HG03039 (cell line): ENCODE measurements around the gene S100PBP.

Source experiments
- ATAC-seq: cut with Tn5 transposase; IDR thresholded peaks from one replicate; pipeline ENCODE4 v1.9.1; 2021; ENCODE audit warnings: mild to moderate bottlenecking, moderate library complexity; ENCODE audit not compliant: unreplicated experiment

Gene S100PBP

GRCh38 chr1:32818804-32819541 lies 1.5 kb downstream of the S100PBP start:
- no peak for ATAC-seq

- ATAC-seq, result no peak
Observed at GRCh38 chr1:32825181-32825580, 7.7 kb downstream of the S100PBP start.

- no peak for ATAC-seq
Observed at GRCh38 chr1:32828341-32828740, 10.9 kb downstream of the S100PBP start.

- no peak for ATAC-seq
Observed at GRCh38 chr1:32830092-32830852, 12.8 kb downstream of the S100PBP start.

DNA sequence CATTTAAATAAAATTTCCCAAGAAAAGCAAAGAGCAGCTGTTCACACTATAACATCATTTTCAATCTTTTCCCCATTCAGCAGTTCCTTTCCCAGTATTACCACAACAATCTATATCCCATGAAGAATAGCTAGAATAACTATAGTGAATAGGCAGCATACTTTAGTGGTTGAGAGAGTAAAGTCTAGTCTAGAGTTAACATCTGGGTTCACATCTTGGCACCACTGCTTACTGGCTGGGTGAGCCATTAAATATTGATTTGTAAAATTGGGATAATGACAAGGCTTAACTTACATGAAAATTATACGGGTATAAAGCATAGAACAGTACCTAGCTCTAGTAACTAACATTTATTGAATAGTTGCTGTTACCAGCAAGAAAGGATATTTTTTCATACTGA lies 14.4 kb downstream of the S100PBP start:
- ATAC-seq, result no peak

DNA sequence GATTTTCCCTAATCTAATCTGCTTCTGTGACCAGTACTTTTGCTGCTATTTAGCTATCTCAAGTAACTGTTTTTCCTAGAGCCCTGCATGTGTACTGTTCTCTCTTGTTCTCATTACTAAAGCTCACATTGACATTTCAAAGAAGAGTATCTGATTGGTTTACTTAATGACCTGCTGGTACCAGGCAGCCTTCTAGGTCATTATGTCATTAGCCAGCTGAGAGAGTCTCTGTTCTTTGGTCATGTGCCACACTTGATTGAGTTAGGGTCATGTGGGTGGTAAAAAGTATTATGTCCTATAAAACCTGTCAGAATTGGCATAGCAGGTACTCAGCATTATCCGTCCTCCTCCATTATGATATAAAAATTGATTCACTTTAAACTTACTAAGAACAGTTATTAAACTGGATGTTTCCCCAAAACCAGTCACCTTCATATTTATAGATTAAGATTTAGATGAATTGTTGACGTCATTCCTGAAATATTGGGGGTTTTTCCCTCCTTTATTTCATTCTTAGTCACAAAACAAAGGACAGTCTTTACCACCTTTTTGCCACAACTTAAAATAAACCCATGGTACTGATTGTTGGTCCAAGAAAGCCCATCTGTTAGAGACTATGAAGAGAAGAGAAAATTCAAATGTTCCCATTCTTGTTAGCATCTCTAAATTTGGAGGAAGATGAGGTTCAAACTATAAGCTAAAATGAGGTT lies 31.1 kb downstream of the S100PBP start:
- ATAC-seq, result no peak

DNA sequence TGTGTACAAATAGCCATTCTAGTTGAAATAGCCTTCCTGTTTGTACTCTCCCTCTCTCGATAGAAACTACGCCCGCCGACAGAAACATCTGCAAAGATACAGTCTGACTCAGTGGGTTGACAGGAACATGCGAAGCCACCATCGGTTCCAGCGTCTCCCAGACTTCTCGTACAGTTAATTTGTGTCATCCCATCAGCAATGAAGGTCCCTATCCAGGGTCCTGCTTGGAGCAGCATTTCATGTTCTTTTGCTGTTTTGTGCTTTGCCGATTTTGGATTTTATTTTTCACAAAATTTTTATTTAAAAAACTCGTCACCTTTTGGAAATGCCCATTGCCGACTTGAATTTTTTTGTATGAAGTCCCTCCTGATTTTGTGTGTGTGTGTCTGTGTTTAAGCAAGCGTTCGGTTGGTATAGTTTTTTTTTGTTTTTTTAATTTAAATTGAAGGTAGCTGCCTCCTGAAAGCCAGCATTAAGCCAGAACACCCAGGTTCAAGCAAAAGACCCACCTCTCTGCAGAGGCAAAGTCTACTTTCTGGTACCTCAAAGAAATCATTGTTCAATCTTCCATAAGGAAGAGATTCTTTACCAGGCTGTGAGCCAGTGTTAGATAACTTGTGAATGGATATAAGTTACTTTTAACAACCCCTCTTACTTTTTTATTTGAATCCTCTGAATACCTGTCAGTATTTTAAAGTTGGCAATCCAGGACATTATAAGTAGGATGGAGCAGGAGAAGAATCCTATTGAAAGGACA lies 38.6 kb downstream of the S100PBP start:
- no peak for ATAC-seq

DNA sequence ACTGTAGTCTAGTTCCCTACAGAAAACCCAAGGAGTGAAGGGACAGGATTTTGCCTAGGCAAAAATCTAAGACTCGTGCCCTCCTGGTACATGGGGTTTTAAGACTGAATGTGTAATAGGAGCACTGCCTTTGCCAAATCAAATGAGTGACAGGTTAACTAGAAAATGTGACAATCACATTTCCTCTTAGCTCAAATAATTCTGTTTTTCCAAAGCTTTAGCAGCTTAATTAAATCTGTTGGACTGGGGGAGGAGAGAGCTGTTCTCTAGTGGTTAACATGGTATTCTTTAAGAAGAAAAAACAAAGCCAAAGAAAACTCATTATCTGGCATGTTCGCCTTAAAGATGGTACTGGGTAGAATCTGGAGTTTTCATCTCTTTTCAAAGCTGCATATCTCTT lies 40.7 kb downstream of the S100PBP start:
- ATAC-seq, result no peak

GRCh38 chr1:32858791-32859190 lies 41.3 kb downstream of the S100PBP start:
- no peak for ATAC-seq

GRCh38 chr1:32859915-32860314 lies 42.5 kb downstream of the S100PBP start:
- no peak for ATAC-seq

DNA sequence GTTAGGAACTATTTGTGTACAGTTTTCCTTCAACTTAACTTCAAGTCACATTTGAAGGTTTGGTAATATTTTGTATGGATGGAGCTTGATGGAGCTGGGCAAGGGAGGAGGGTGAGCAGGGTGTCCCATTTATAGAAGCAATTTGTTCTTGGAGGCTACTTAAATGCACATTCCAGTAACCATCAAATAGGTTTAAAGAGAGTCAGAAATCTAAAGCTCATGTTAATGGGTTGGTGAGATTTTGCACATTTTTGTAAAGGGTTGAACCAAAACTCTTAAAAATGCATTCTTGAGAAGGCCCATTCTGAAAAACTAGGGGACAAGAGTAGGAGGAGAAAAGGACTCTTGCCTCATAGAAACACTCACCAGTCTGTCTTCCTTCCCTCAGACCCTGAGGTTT lies 43.1 kb downstream of the S100PBP start:
- ATAC-seq, result no peak

DNA sequence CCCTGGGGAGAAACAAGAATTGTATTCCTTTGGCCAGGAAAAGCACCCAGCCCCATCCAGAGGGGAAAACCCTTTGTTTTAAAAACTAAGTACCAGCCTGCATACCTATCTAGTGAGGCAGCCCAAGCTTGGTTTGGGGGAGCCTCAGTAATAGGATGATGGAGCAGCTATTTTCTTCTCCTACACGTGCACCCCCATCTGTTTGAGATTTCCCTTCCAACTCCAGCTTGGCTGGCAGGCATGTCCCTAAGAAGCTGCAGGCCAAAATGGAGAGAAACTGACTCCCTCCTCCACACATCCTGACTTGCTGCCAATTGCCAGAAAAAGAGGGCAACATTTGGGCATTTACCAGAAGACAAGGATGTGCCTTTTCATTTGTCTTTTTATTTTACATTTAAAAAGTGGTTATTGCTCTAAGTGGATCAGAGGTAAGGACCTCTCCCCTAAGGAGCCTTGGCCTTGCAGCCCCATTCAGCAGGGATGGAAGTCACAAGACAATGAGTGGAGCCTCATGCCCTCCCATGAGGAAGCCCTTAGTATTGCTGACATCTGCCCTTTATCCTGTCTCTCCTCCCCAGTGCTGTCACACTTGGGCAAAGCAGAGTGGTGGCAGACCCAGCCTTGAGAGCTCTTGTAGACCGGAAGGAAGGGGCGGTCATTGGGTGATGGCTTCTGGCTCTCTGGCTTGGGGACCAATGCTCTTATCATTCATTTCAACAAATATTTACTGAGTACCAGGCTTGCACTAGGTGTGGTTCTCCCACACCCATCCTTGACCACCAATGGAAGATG lies 44.6 kb downstream of the S100PBP start:
- ATAC-seq, result no peak

DNA sequence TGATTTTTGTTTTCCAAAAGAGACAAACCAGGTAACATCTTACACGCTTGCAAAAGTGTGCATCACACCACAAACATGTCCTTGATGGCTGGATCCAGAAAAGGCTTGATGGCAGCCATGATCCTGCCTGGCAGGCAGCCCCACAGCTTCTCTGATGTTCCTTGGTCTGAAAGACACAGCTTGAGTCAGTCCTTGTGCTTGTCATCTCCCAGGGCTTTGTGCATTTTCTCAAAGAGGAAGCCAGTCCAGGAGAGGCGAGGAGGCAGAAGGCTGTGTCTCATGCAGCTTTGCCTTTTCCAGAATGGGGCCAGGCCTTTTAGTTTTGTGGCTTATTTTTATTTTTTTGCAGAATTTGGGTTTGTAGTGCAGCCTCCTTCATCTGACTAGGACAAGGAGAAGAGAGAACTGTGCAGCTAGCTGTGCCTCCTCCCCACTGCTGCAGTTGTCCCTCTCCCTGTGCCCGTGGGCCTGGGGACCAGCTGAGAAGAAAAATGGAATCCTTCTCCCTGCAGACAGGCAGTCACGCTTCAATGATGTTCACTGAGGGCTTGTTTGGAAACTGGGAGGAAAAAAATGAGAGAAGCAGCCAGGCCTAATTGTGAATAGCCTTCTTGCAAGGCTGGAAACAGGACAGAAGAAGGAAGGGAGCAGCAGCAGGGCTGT lies 45.9 kb downstream of the S100PBP start:
- ATAC-seq, result no peak

DNA sequence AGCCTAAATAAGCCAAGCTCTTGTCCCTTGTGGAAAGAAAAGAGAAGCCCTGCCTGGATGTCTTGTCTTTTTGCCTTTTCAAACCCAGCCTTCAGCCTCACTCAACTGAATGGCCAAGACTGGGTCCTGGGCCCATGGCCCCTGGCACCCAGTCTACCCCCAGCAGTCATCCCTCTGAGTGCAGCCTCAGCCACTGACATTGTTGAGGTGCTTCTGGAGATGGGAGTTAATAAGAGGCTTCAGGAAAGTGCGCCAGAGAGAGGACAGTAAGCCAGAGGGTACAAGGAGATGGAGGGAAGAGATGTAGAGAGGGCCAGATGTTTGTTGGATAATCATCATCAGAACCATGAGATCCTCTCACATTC lies 46.4 kb downstream of the S100PBP start:
- ATAC-seq, result no peak

DNA sequence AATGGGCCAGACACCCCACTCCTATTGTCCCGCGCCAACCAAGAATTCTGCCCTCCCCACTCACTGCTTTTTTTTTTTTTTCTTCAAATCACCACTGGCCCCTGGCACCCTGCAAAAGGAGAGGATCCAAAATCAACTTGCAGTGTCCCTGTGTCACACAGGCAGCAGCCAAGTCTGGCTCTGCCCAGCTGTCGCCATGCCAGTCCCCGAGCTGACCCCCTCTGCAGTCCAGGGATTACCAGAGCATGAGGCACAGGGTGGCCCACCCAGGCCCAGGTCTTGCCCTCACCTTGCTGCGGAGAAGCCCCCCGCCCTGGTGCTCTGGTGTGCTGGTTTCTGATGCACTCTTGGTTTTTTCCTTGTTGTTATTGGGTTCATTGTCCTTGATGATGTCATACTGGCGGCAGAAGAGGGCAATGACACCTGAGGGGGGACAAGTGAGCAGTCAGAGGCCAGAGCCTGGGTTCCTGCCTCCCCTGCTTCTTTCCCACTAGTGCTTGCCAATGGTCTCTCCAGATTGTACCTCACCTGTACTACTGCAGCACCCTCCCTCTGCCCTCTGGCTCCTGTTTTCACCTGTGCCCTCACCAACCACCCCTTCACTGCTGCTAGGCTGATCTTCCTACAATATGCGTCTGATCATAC lies 47.0 kb downstream of the S100PBP start:
- no peak for ATAC-seq

DNA sequence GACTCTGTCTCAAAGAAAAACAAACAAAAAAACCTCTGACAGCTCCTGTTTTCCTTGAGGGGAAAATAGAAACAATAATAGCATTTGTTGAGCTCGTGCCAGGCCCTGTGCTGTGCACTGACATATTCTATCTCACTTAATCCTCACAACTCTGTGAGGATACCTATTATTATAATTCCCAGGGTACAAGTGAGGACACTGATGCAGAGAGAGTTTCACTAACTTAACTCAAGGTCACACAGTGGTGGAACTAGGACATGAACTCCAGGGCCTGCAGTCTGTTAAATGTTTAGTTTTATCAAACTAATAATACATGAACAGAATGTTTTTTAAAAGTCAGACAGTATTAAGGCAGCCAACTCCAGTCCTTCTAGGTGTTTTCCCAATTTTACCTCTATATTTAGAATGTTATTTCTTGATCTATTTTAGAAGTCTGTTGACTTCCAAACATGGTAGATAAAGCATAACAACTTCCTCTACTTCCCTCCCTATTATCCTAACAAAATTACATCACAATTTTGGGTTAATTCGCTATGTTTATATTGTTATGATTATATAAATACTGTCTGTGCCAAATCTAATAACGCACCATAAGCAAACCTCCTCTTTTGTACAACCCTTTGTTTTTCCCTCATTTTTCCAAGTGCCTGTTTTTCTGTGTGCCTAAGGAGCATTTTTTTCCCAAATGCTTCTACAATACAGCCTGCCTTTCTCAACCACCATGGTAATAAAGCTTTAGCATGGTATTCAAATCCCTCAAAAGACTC lies 48.4 kb downstream of the S100PBP start:
- ATAC-seq, result no peak

DNA sequence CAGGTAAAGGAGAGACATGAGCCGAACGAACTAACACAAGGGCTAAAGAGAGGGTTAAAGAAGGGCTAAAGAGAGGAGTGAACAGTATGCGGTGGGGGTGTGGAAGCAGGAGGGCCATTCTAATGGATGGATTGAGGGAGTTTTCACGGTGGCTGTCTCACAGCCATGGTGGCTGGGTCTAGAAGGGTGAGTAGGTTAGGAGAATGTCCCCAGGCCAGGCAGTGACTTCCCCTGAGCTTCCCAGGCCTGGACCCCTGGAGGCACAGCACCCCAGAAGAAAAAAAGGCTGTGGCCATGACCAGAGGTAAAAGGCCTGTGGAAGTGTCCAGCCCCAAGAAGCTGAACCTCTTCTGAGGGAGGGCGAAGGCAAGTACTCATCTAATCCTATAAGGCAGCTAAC lies 49.7 kb downstream of the S100PBP start:
- no peak for ATAC-seq

GRCh38 chr1:32867671-32868070 lies 50.2 kb downstream of the S100PBP start:
- no peak for ATAC-seq

DNA sequence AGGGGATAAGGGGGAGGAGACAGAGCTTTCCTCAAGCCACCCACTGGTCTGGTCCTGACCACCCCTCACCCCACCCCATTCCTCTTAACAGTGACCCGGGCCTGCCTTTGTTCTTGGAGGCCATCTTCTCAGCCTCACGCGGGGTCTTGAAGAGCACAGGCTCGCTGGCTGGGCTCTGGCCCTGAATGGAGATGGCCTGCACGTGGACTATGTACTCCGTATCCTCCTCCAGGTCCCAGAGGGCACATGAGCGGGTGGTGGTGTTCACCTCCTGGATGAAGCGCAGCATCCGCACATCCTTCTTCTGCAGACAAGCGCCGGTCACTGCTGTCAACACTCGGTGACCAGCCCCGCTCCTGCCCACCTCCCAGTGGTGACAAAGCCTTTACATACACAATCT lies 50.6 kb downstream of the S100PBP start:
- no peak for ATAC-seq
